AG04449 (cell line): ENCODE data around the gene ANKRD18B.
"Not testable (repeated sequence)": the region's sequence is repeated elsewhere in the genome, so short reads cannot be mapped to it uniquely, and the experiment has no call there.

ENCODE experiments used
- CTCF ChIA-PET: fragments of 350-600 bp; formaldehyde crosslinking; extraction: SDS; loops from one replicate; lab custom pipeline; 2021; ENCODE audit warnings: antibody characterized with exemption; lab: Yijun Ruan, JAX
- POLR2A ChIA-PET: fragments of 400-600, 350-600 bp; formaldehyde crosslinking; extraction: SDS; loops from one replicate; lab custom pipeline; 2020; ENCODE audit warnings: antibody characterized with exemption, inconsistent platforms; lab: Yijun Ruan, JAX
- DNase-seq: peaks from one replicate; pipeline ENCODE4 v3.0.0-alpha.2; 2010; ENCODE audit warnings: low read depth, low spot score
- H3K4me3 ChIP-seq: 2 replicates; pipeline ENCODE4 v1.5.1; 2011; ENCODE audit warnings: low read depth, mild to moderate bottlenecking, control low read depth, low read length
- TF ChIP-seq, protein P1 (sequence below): IDR thresholded peaks from one replicate; pipeline ENCODE4 v1.5.1; 2011; ENCODE audit warnings: mild to moderate bottlenecking, moderate library complexity, low read length, control low read depth, inconsistent platforms; ENCODE audit not compliant: insufficient read depth; ENCODE audit errors: missing control alignments

Gene ANKRD18B

GRCh38 chr9:33523397-33524305 is at the start of gene ANKRD18B:
Gene ANKRD18B, plus strand, starts transcription at chr9:33524251. Its CDS starts 239 bp downstream, at chr9:33524490.
- ChIA-PET CTCF (interaction anchor here (0.8 to 1.9 kb wide), 8 partner anchors 15 to 198 kb away, joined by 3 to 9 read pairs (median 4); no protein-coding TSS in a partner anchor), POLR2A (interaction anchor here (0.6 to 2.0 kb wide), 3 partner anchors 50 to 447 kb away, joined by 3 to 10 read pairs (median 3); partner anchors contain the start of gene NOL6)
- peak within 1 kb of the TSS; percentile 64 for H3K4me3 ChIP-seq
- not testable (repeated sequence) for DNase-seq
- TF ChIP-seq, protein P1, sequence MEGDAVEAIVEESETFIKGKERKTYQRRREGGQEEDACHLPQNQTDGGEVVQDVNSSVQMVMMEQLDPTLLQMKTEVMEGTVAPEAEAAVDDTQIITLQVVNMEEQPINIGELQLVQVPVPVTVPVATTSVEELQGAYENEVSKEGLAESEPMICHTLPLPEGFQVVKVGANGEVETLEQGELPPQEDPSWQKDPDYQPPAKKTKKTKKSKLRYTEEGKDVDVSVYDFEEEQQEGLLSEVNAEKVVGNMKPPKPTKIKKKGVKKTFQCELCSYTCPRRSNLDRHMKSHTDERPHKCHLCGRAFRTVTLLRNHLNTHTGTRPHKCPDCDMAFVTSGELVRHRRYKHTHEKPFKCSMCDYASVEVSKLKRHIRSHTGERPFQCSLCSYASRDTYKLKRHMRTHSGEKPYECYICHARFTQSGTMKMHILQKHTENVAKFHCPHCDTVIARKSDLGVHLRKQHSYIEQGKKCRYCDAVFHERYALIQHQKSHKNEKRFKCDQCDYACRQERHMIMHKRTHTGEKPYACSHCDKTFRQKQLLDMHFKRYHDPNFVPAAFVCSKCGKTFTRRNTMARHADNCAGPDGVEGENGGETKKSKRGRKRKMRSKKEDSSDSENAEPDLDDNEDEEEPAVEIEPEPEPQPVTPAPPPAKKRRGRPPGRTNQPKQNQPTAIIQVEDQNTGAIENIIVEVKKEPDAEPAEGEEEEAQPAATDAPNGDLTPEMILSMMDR: peak; percentile 49

- TF ChIP-seq, protein P1: no peak
- ChIA-PET POLR2A (no interaction called here), CTCF (interaction anchor here (0.7 to 4.5 kb wide), 4 partner anchors 10 to 72 kb away, joined by 3 to 40 read pairs (median 4); no protein-coding TSS in a partner anchor)
- DNase-seq: no peak
- H3K4me3 ChIP-seq: no peak overlapping the region
These were observed 48.7 kb upstream of the ANKRD18B start for GRCh38 chr9:33475357-33475756.

GRCh38 chr9:33476503-33476902 is 47.5 kb upstream of the ANKRD18B start:
- no peak for DNase-seq
- no peak overlapping the region for H3K4me3 ChIP-seq
- POLR2A ChIA-PET: no interaction called here
- CTCF ChIA-PET: interaction anchor here (1.1 to 4.5 kb wide), 4 partner anchors 11 to 73 kb away, joined by 3 to 40 read pairs (median 4); no protein-coding TSS in a partner anchor
- TF ChIP-seq, protein P1: no peak

DNA sequence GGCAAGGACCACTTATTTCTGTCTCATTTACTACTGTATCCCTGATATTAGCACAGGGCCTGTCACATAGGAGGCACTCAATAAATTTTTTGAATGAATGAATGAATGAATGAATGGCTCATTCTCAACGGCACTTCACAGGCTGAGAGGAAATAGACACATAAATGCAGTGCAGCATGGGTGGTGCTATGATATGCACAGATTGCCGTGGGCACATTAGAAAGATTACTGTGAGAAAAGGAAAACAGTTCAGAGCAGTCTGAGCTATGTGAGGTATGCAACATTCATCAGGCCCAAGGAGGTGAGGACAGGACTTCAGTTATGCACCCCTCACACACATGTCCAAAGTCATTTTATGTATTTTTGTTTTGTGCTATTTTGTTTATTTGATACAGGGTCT is 43.9 kb upstream of the ANKRD18B start:
- TF ChIP-seq, protein P1: no peak
- peak; percentile 21 for DNase-seq
- CTCF ChIA-PET: interaction anchor here (1.3 to 4.0 kb wide), 3 partner anchors 13 to 106 kb away, joined by 5 to 21 read pairs (median 6); no protein-coding TSS in a partner anchor
- H3K4me3 ChIP-seq: no peak overlapping the region
- POLR2A ChIA-PET: interaction anchor here (0.7 kb wide), 1 partner anchor 31 kb away, joined by 3 read pairs; no protein-coding TSS in a partner anchor

- TF ChIP-seq, protein P1: no peak
- CTCF ChIA-PET: interaction anchor here (4.0 kb wide), 1 partner anchor 14 kb away, joined by 21 read pairs; no protein-coding TSS in a partner anchor
These were observed 43.1 kb upstream of the ANKRD18B start for GRCh38 chr9:33480976-33481375.

GRCh38 chr9:33485312-33485711 is 38.7 kb upstream of the ANKRD18B start:
- DNase-seq, POLR2A ChIA-PET, H3K4me3 ChIP-seq, CTCF ChIA-PET: not testable (repeated sequence)

More at GRCh38 chr9:33480976-33481375, 43.1 kb upstream of the ANKRD18B start:
- H3K4me3 ChIP-seq: no peak overlapping the region
- POLR2A ChIA-PET: interaction anchor here (0.7 kb wide), 1 partner anchor 30 kb away, joined by 3 read pairs; no protein-coding TSS in a partner anchor
- DNase-seq: no peak
